Measurements from ENCODE around the gene TACR1. TPM values are rescaled to one million over a fixed set of nuclear protein-coding genes. Genes with fewer than 3 reads are reported as not detected.

TACR1 gene
- total RNA-seq, 1 experiment from 2014 or later = not detected

DNA sequence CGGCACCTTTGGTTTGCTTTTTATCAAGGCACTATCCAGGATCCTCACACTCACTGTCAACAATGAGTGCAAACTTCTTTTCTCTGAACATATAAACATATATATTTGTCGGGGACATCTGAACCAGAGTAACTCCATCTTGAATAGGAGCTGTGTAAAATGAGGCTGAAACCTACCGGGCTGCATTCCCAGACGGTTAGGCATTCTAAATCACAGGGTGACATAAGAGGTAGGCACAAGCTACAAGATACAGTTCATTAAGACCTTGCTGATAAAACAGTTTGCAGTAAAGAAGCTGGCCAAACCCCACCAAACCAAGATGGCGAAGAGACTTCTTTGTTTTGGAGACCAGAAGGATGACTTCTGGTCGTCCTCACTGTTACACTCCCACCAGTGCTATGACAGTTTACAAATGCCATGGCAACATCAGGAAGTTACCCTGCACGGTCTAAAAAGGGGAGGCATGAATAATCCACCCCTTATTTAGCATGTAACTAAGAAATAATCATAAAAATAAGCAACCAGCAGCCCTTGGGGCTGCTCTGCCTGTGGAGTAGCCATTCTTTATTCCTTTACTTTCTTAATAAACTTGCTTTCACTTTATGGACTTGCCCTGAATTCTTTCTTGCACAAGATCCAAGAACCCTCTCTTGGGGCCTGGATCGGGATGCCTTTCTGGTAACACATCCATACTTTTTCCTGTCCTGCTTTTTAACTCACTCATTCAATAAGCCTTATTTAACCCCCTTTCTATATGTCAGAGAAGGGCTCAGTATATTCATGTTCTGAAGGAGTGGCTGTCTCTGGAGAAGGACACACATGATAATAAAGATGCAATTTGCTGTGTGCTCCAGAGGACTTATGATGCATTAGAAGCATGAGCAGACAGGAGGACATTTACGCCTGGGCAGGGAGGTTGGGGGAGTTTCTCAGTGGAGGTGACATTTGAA, 65.4 kb downstream of the TACR1 start:
- ATAC-seq (no peak), DNase-seq (ENCODE audit: low read depth, low spot score) (no peak)
- Histone ChIP-seq H3K9me3 (ENCODE audit: control insufficient read depth in 1 of 2, insufficient read depth in 1 of 2, low read depth in 1 of 2, low read length in 2 of 2) (no peaks in the 10 kb centered on the region), H3K9ac (ENCODE audit: low read length) (no peak overlapping the region), H4K20me1 (ENCODE audit: insufficient read depth) (no peaks in the 10 kb centered on the region), H3K4me1 (ENCODE audit: control insufficient read depth in 1 of 2, insufficient read depth in 2 of 2, low read length in 2 of 2) (no peaks in the 10 kb centered on the region), H3K36me3 (ENCODE audit: control insufficient read depth in 1 of 2, insufficient read depth in 2 of 2, low read length in 2 of 2) (no peaks in the 10 kb centered on the region), H3K4me3 (replicated peaks in 1 of 2; ENCODE audit: low read depth in 1 of 2, low read length in 2 of 2) (no peak overlapping the region), H3K79me2 (ENCODE audit: insufficient read depth, low read length) (no peaks in the 10 kb centered on the region), H3K9me2 (ENCODE audit: insufficient read depth) (no peaks in the 10 kb centered on the region; the same call in 1 of the 2 replicates), H3K27me3 (ENCODE audit: insufficient read depth, low read length) (peaks cover 23% of the 10 kb centered on the region), H3K4me2 (ENCODE audit: low read length) (no peak overlapping the region), H2AFZ (ENCODE audit: low read depth, low read length, poor library complexity, severe bottlenecking) (no peak overlapping the region), H3K27ac (ENCODE audit: low read depth, low read length) (no peak overlapping the region)
- ChIA-PET POLR2A (no interaction called here), RAD21 (ENCODE audit: low non-redundant PET in 1 of 2, low total read pairs in 2 of 2, uncharacterized antibody in 2 of 2, unreplicated experiment in 2 of 2) (no interaction called here), CTCF (no interaction called here)
- no TSS peak for BruUV-seq (replicated peaks)
- TF ChIP-seq RAD21 (IDR thresholded peaks at IDR 0.05; ENCODE audit: low read depth) = no peak
- TF ChIP-seq POLR2A (IDR thresholded peaks at IDR 0.05; ENCODE audit: borderline replicate concordance, extremely low read depth, insufficient read depth, insufficient read length) = no peak
- no peak for TF ChIP-seq EGR1 (IDR thresholded peaks at IDR 0.05; ENCODE audit: low read depth)
- no peak for TF ChIP-seq EZH2 (IDR thresholded peaks at IDR 0.05)
- no peak for TF ChIP-seq FOSL1 (IDR thresholded peaks at IDR 0.05; ENCODE audit: low read depth)
- TF ChIP-seq POLR2AphosphoS5 (IDR thresholded peaks at IDR 0.05; ENCODE audit: low read depth, low read length) = no peak
- no peak for TF ChIP-seq CBX3 (IDR thresholded peaks at IDR 0.05; ENCODE audit: low read depth)
- TF ChIP-seq ZFX (IDR thresholded peaks at IDR 0.05) = no peak
- TF ChIP-seq SRF (IDR thresholded peaks at IDR 0.05; ENCODE audit: low read depth) = no peak
- TF ChIP-seq, protein P1, sequence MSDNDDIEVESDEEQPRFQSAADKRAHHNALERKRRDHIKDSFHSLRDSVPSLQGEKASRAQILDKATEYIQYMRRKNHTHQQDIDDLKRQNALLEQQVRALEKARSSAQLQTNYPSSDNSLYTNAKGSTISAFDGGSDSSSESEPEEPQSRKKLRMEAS (IDR thresholded peaks at IDR 0.05) = no peak
- TF ChIP-seq SP1 (IDR thresholded peaks at IDR 0.05; ENCODE audit: low read depth) = no peak
- no peak for TF ChIP-seq ELF1 (IDR thresholded peaks at IDR 0.05; ENCODE audit: borderline replicate concordance, low read depth)
- TF ChIP-seq SIN3A (IDR thresholded peaks at IDR 0.05; ENCODE audit: low read depth) = no peak
- no peak for TF ChIP-seq CEBPB (IDR thresholded peaks at IDR 0.05; ENCODE audit: low read depth)
- no peak for TF ChIP-seq TCF7L2 (IDR thresholded peaks at IDR 0.05; ENCODE audit: borderline replicate concordance, extremely low read depth, insufficient read depth, insufficient read length)
- TF ChIP-seq, protein P2, sequence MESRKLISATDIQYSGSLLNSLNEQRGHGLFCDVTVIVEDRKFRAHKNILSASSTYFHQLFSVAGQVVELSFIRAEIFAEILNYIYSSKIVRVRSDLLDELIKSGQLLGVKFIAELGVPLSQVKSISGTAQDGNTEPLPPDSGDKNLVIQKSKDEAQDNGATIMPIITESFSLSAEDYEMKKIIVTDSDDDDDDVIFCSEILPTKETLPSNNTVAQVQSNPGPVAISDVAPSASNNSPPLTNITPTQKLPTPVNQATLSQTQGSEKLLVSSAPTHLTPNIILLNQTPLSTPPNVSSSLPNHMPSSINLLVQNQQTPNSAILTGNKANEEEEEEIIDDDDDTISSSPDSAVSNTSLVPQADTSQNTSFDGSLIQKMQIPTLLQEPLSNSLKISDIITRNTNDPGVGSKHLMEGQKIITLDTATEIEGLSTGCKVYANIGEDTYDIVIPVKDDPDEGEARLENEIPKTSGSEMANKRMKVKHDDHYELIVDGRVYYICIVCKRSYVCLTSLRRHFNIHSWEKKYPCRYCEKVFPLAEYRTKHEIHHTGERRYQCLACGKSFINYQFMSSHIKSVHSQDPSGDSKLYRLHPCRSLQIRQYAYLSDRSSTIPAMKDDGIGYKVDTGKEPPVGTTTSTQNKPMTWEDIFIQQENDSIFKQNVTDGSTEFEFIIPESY (IDR thresholded peaks at IDR 0.05; ENCODE audit: extremely low read depth, insufficient replicate concordance, low read length) = no peak
- intact Hi-C loops (cut with micrococcal nuclease) = no loop called here

All from HCT116 (cell line).